ENCODE measurements around the gene SOWAHB.
A peak's percentile ranks its signal among the peaks of the same experiment; 100 is the strongest.

SOWAHB gene

GRCh38 chr4:76897536-76898384, at the start of gene SOWAHB:
TSS of gene SOWAHB (minus strand) at chr4:76898144. CDS start at chr4:76897849, 295 bp downstream.
- DNase-seq (ENCODE audit: extremely low read depth in 1 of 2, low read depth in 1 of 2) = peak in 1 of 2 donors; percentile 10

- DNase-seq (ENCODE audit: extremely low read depth in 1 of 2, low read depth in 1 of 2) = no peak
Observed at GRCh38 chr4:76947369-76947768, 49.4 kb upstream of the SOWAHB start.

- no peak for DNase-seq (ENCODE audit: extremely low read depth in 1 of 2, low read depth in 1 of 2)
Observed at GRCh38 chr4:76943790-76944189, 45.8 kb upstream of the SOWAHB start.

- no peak for DNase-seq (ENCODE audit: extremely low read depth in 1 of 2, low read depth in 1 of 2)
Observed at GRCh38 chr4:76943129-76943620, 45.2 kb upstream of the SOWAHB start.

GRCh38 chr4:76939184-76939583, 41.2 kb upstream of the SOWAHB start:
- DNase-seq (ENCODE audit: extremely low read depth in 1 of 2, low read depth in 1 of 2) = no peak

GRCh38 chr4:76931576-76932276, 33.8 kb upstream of the SOWAHB start:
- no peak for DNase-seq (ENCODE audit: extremely low read depth in 1 of 2, low read depth in 1 of 2)

GRCh38 chr4:76931087-76931486, 33.1 kb upstream of the SOWAHB start:
- DNase-seq (ENCODE audit: extremely low read depth in 1 of 2, low read depth in 1 of 2) = no peak

- DNase-seq (ENCODE audit: extremely low read depth in 1 of 2, low read depth in 1 of 2) = no peak
Observed at GRCh38 chr4:76930685-76931084, 32.7 kb upstream of the SOWAHB start.

- no peak for DNase-seq (ENCODE audit: extremely low read depth in 1 of 2, low read depth in 1 of 2)
Observed at GRCh38 chr4:76926841-76927240, 28.9 kb upstream of the SOWAHB start.

- DNase-seq (ENCODE audit: extremely low read depth in 1 of 2, low read depth in 1 of 2) = no peak
Observed at GRCh38 chr4:76923619-76924357, 25.8 kb upstream of the SOWAHB start.

GRCh38 chr4:76920715-76921114, 22.8 kb upstream of the SOWAHB start:
- DNase-seq (ENCODE audit: extremely low read depth in 1 of 2, low read depth in 1 of 2) = no peak

GRCh38 chr4:76909711-76910110, 11.8 kb upstream of the SOWAHB start:
- no peak for DNase-seq (ENCODE audit: extremely low read depth in 1 of 2, low read depth in 1 of 2)

GRCh38 chr4:76905521-76905920, 7.6 kb upstream of the SOWAHB start:
- no peak for DNase-seq (ENCODE audit: extremely low read depth in 1 of 2, low read depth in 1 of 2)

GRCh38 chr4:76904646-76905190, 6.8 kb upstream of the SOWAHB start:
- no peak for DNase-seq (ENCODE audit: extremely low read depth in 1 of 2, low read depth in 1 of 2)

GRCh38 chr4:76902233-76902890, 4.4 kb upstream of the SOWAHB start:
- DNase-seq (ENCODE audit: extremely low read depth in 1 of 2, low read depth in 1 of 2) = no peak

- DNase-seq (ENCODE audit: extremely low read depth in 1 of 2, low read depth in 1 of 2) = no peak
Observed at GRCh38 chr4:76898949-76899645, 1.2 kb upstream of the SOWAHB start.

- DNase-seq (ENCODE audit: extremely low read depth in 1 of 2, low read depth in 1 of 2) = no peak
Observed at GRCh38 chr4:76898385-76898692, 395 bp upstream of the SOWAHB start.

GRCh38 chr4:76896614-76897535, 1.1 kb downstream of the SOWAHB start:
- DNase-seq (ENCODE audit: extremely low read depth in 1 of 2, low read depth in 1 of 2) = no peak

- no peak for DNase-seq (ENCODE audit: extremely low read depth in 1 of 2, low read depth in 1 of 2)
Observed at GRCh38 chr4:76896048-76896447, 1.9 kb downstream of the SOWAHB start.
